Esophagus muscularis mucosa (tissue), 4 donors: ENCODE data around the gene LOXL1.

Experiments used
- EP300 ChIP-seq: sonication (generic); formaldehyde crosslinking; IDR thresholded peaks from one replicate; pipeline ENCODE4 v1.6.1; 2017; ENCODE audit warnings: antibody characterized with exemption
- POLR2A ChIP-seq: fragments of 450-650 bp; IDR thresholded peaks from one replicate; pipeline ENCODE4 v1.6.1; 2017; ENCODE audit warnings: antibody characterized with exemption, moderate library complexity, mild to moderate bottlenecking, low read depth
- POLR2AphosphoS5 ChIP-seq, 2 donors: sonication (generic); formaldehyde crosslinking; IDR thresholded peaks; one replicate each; pipeline ENCODE4 v1.6.1; 2017; ENCODE audit warnings: antibody characterized with exemption in 2 of 2
- TF ChIP-seq, protein P1 (sequence below), 3 experiments: fragments of 200-600 bp in 2 of 3; fragments of 450-650 bp in 1 of 3; sonication (generic) in 2 of 3; IDR thresholded peaks; one replicate each; pipeline ENCODE4 v1.5.1; 2017 to 2019; ENCODE audit warnings: antibody characterized with exemption in 3 of 3, mild to moderate bottlenecking in 2 of 3, moderate library complexity in 1 of 3

DNA sequence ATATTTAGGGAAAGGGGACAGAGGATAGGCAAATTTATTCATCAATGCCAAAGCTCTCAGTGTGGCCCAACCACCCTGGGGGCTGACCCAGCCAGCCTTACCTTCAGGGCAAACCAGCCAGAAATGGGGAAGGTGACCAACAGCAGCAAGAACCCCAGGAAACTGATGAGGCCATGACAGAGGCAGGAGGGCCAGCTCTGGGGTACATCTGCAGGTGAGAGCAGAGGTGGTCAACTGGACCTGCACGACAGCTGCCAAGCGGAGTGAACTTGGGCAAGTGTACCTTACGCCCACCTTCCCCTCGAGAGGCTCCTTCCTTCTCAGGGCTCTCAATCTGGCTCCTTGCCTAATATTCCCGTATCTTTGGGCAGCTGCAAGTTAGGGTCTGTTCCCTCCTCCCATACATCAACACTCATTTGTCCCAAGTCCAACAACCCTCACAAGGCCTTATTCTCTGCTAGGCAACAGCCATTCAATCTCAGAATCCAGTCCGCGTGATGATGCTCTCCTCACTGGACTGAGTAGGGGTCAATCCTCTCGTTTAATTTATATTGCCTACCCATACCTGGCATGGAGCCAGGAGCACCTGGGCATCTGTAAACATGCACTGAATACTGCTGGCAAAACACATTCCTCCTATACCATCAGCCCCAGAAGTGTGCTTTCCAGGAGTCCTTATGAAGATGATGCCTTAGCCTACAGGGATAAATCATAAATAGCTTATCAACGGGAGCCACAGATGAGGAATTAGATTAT, 64.2 kb downstream of the LOXL1 start:
- TF ChIP-seq, protein P1, sequence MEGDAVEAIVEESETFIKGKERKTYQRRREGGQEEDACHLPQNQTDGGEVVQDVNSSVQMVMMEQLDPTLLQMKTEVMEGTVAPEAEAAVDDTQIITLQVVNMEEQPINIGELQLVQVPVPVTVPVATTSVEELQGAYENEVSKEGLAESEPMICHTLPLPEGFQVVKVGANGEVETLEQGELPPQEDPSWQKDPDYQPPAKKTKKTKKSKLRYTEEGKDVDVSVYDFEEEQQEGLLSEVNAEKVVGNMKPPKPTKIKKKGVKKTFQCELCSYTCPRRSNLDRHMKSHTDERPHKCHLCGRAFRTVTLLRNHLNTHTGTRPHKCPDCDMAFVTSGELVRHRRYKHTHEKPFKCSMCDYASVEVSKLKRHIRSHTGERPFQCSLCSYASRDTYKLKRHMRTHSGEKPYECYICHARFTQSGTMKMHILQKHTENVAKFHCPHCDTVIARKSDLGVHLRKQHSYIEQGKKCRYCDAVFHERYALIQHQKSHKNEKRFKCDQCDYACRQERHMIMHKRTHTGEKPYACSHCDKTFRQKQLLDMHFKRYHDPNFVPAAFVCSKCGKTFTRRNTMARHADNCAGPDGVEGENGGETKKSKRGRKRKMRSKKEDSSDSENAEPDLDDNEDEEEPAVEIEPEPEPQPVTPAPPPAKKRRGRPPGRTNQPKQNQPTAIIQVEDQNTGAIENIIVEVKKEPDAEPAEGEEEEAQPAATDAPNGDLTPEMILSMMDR (IDR thresholded peaks at IDR 0.05) = no peak
- no peak for TF ChIP-seq POLR2A
- no peak for TF ChIP-seq POLR2AphosphoS5 (IDR thresholded peaks at IDR 0.05)
- no peak for TF ChIP-seq EP300
